MM.1S (cell line): ENCODE results near the gene HTRA2.

Source experiments
- DNase-seq: peaks from one replicate; pipeline ENCODE4 v3.0.0-alpha.2; 2015
- H2AFZ ChIP-seq: fragments of 300-600 bp; sonication (generic); 2 replicates; pipeline ENCODE4 v1.6.0; 2016; ENCODE audit warnings: antibody characterized with exemption, low read length
- H3F3A ChIP-seq: fragments of 300-600 bp; sonication (generic); 2 replicates; pipeline ENCODE4 v1.6.1; 2016; ENCODE audit warnings: mild to moderate bottlenecking, antibody characterized with exemption, low read length, moderate library complexity, mixed read lengths; ENCODE audit not compliant: insufficient read depth
- H3K27ac ChIP-seq: fragments of 300-600 bp; sonication (generic); 2 replicates; pipeline ENCODE4 v1.5.1; 2016; ENCODE audit warnings: mild to moderate bottlenecking, low read length
- H3K27me3 ChIP-seq: fragments of 300-600 bp; sonication (generic); replicated peaks from 2 replicates; pipeline ENCODE4 v1.6.0; 2016; ENCODE audit warnings: low read length; ENCODE audit not compliant: insufficient read depth
- H3K36me3 ChIP-seq: fragments of 300-600 bp; sonication (generic); replicated peaks from 2 replicates; pipeline ENCODE4 v1.6.1; 2016; ENCODE audit warnings: mild to moderate bottlenecking, low read length, mixed read lengths; ENCODE audit not compliant: insufficient read depth
- H3K4me1 ChIP-seq: fragments of 300-600 bp; sonication (generic); 2 replicates; pipeline ENCODE4 v1.6.1; 2016; ENCODE audit warnings: low read length, mixed read lengths
- H3K4me2 ChIP-seq: fragments of 300-600 bp; sonication (generic); 2 replicates; pipeline ENCODE4 v1.6.0; 2016; ENCODE audit warnings: low read depth, low read length
- H3K4me3 ChIP-seq: fragments of 300-600 bp; sonication (generic); 2 replicates; pipeline ENCODE4 v1.5.1; 2016; ENCODE audit warnings: low read length, mixed read lengths
- H3K79me2 ChIP-seq: fragments of 300-600 bp; sonication (generic); 2 replicates; pipeline ENCODE4 v1.6.1; 2016; ENCODE audit warnings: mixed run types, low read length, mixed read lengths
- H3K9ac ChIP-seq: fragments of 300-600 bp; sonication (generic); 2 replicates; pipeline ENCODE4 v1.6.1; 2016; ENCODE audit warnings: low read length, mixed read lengths
- H3K9me2 ChIP-seq: fragments of 300-600 bp; sonication (generic); replicated peaks from 2 replicates; pipeline ENCODE4 v1.6.1; 2016; ENCODE audit warnings: mild to moderate bottlenecking, low read length, mixed read lengths; ENCODE audit not compliant: insufficient read depth
- H3K9me3 ChIP-seq: fragments of 300-600 bp; sonication (generic); replicated peaks from 2 replicates; pipeline ENCODE4 v1.6.1; 2016; ENCODE audit warnings: mild to moderate bottlenecking, low read length, mixed read lengths; ENCODE audit not compliant: insufficient read depth
- H4K20me1 ChIP-seq: fragments of 300-600 bp; sonication (generic); 2 replicates; pipeline ENCODE4 v1.6.1; 2016; ENCODE audit warnings: mild to moderate bottlenecking, low read length, moderate library complexity, mixed read lengths; ENCODE audit not compliant: insufficient read depth
- CTCF ChIP-seq: fragments of 300-600 bp; sonication (generic); IDR thresholded peaks from 2 replicates; pipeline ENCODE4 v1.5.1; 2016; ENCODE audit warnings: antibody characterized with exemption, low read length, mixed read lengths
- EZH2 ChIP-seq: fragments of 300-600 bp; sonication (generic); optimal IDR thresholded peaks from 2 replicates; pipeline ENCODE3; 2017; ENCODE audit warnings: low read depth, mild to moderate bottlenecking, antibody characterized with exemption, low read length, mixed read lengths
- EZH2phosphoT487 ChIP-seq: fragments of 300-600 bp; sonication (generic); IDR thresholded peaks from 2 replicates; pipeline ENCODE4 v1.6.1; 2018; ENCODE audit warnings: antibody characterized with exemption, low read length

Gene HTRA2

GRCh38 chr2:74554820-74555531, 25.2 kb downstream of the HTRA2 start:
- Histone ChIP-seq H3F3A (no peaks in the 10 kb centered on the region), H3K9me2 (no peaks in the 10 kb centered on the region), H3K9me3 (no peaks in the 10 kb centered on the region), H3K4me3 (peak overlapping the region; percentile 93), H3K27me3 (peaks cover 9% of the 10 kb centered on the region), H3K79me2 (peaks cover 9% of the 10 kb centered on the region; the same call in 1 of the 2 replicates), H3K9ac (peak overlapping the region; percentile 86), H3K36me3 (0 out of 2 replicates have a peak, but pooled peaks cover 2% of the 10 kb centered on the region), H3K4me1 (peaks cover 3% of the 10 kb centered on the region; the same call in 1 of the 2 replicates), H3K4me2 (peak overlapping the region; percentile 94), H4K20me1 (no peaks in the 10 kb centered on the region), H3K27ac (peak overlapping the region; percentile 53; the same call in 1 of the 2 replicates), H2AFZ (peak overlapping the region; percentile 87)
- TF ChIP-seq CTCF (no peak), EZH2 (no peak), EZH2phosphoT487 (no peak)
- DNase-seq: peak; percentile 61

GRCh38 chr2:74555610-74556103, 25.9 kb downstream of the HTRA2 start:
- H3K36me3 ChIP-seq: 0 out of 2 replicates have a peak, but pooled peaks cover 2% of the 10 kb centered on the region
- TF ChIP-seq EZH2 (no peak), CTCF (no peak), EZH2phosphoT487 (no peak)
- no peaks in the 10 kb centered on the region for H3K9me3 ChIP-seq
- no peak for DNase-seq
- H3K27ac ChIP-seq: no peak overlapping the region
- no peaks in the 10 kb centered on the region for H4K20me1 ChIP-seq
- H3K27me3 ChIP-seq: peaks cover 2% of the 10 kb centered on the region
- H3F3A ChIP-seq: no peaks in the 10 kb centered on the region
- no peaks in the 10 kb centered on the region for H3K9me2 ChIP-seq
- H3K4me3 ChIP-seq: peak overlapping the region; percentile 93
- peak overlapping the region; percentile 94 for H3K4me2 ChIP-seq
- peaks cover 9% of the 10 kb centered on the region; the same call in 1 of the 2 replicates for H3K79me2 ChIP-seq
- no peak overlapping the region for H2AFZ ChIP-seq
- H3K4me1 ChIP-seq: peaks cover 3% of the 10 kb centered on the region; the same call in 1 of the 2 replicates
- no peak overlapping the region; the same call in 1 of the 2 replicates for H3K9ac ChIP-seq

DNA sequence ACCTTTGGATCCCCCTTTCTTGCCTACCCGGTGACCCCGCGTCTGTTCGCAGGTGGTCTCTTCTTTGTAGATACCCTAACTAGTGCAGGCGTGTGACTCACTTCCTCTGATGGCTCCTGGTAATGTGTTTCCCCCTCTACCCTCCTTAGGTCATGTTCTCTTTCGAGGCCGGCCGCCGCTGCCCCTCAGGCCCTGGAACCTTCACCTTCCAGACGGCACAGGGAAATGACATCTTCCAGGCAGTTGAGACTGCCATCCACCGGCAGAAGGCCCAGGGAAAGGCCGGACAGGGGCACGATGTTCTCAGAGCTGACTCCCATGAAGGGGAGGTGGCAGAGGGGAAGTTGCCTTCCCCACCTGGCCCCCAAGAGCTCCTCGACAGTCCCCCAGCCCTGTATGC, 26.4 kb downstream of the HTRA2 start:
- Histone ChIP-seq H3F3A (no peaks in the 10 kb centered on the region), H3K4me2 (no peak overlapping the region), H3K36me3 (0 out of 2 replicates have a peak, but pooled peaks cover 2% of the 10 kb centered on the region), H4K20me1 (no peaks in the 10 kb centered on the region), H3K9me2 (no peaks in the 10 kb centered on the region), H2AFZ (no peak overlapping the region), H3K27me3 (no peaks in the 10 kb centered on the region; the same call in 1 of the 2 replicates), H3K4me1 (peaks cover 3% of the 10 kb centered on the region; the same call in 1 of the 2 replicates), H3K4me3 (no peak overlapping the region), H3K9ac (no peak overlapping the region), H3K27ac (no peak overlapping the region), H3K79me2 (peaks cover 9% of the 10 kb centered on the region; the same call in 1 of the 2 replicates), H3K9me3 (no peaks in the 10 kb centered on the region)
- TF ChIP-seq EZH2 (no peak), CTCF (no peak), EZH2phosphoT487 (no peak)
- no peak for DNase-seq
